Right lung (tissue), 5 donors: ENCODE results near the gene JMJD1C. TPM values are rescaled to one million over a fixed set of nuclear protein-coding genes. Genes with fewer than 3 reads are reported as not detected.
"Not testable (repeated sequence)": the region's sequence is repeated elsewhere in the genome, so short reads cannot be mapped to it uniquely, and the experiment has no call there.

ENCODE experiments used
- DNase-seq, 2 donors: peaks; one replicate each; pipeline ENCODE4 v3.0.0-alpha.2; 2013
- polyA plus RNA-seq, 5 donors: library from polyadenylated mRNA; unstranded; fragments of 120-200 nt; gene quantifications; one replicate each; pipeline versions ENCODE4 v1.2.1 to v1.2.3, GENCODE V29; 2013; ENCODE audit warnings: inconsistent platforms in 1 of 5, low replicate concordance in 1 of 5; ENCODE audit not compliant: insufficient read length in 5 of 5, insufficient read depth in 1 of 5

Gene JMJD1C
- polyA plus RNA-seq, 5 donors = 72.1 to 130 (median 102) TPM

- DNase-seq = no peak
Observed at GRCh38 chr10:63171255-63171855, 294.4 kb downstream of the JMJD1C start.

GRCh38 chr10:63169624-63170023 is 296.2 kb downstream of the JMJD1C start:
- no peak for DNase-seq

- no peak for DNase-seq
Observed at GRCh38 chr10:63168821-63169462, 296.8 kb downstream of the JMJD1C start.

GRCh38 chr10:63166742-63167258 is 299.0 kb downstream of the JMJD1C start:
- peak; percentile 52 to 66 for DNase-seq

GRCh38 chr10:63165249-63165648 is 300.5 kb downstream of the JMJD1C start:
- DNase-seq = no peak

- peak; percentile 43 to 47 for DNase-seq
Observed at GRCh38 chr10:63164166-63164623, 301.6 kb downstream of the JMJD1C start.

GRCh38 chr10:63161592-63161991 is 304.2 kb downstream of the JMJD1C start:
- no peak for DNase-seq

GRCh38 chr10:63157845-63158624 is 307.7 kb downstream of the JMJD1C start:
- DNase-seq = peak; percentile 54 to 65

GRCh38 chr10:63156236-63156635 is 309.5 kb downstream of the JMJD1C start:
- DNase-seq = no peak

GRCh38 chr10:63155388-63156020 is 310.3 kb downstream of the JMJD1C start:
- no peak for DNase-seq

- no peak for DNase-seq
Observed at GRCh38 chr10:63154546-63155387, 311.0 kb downstream of the JMJD1C start.

GRCh38 chr10:63153868-63154545 is 311.8 kb downstream of the JMJD1C start:
- DNase-seq = not testable (repeated sequence)

GRCh38 chr10:63150745-63151144 is 315.0 kb downstream of the JMJD1C start:
- no peak for DNase-seq

- DNase-seq = no peak
Observed at GRCh38 chr10:63146503-63146902, 319.3 kb downstream of the JMJD1C start.

- no peak for DNase-seq
Observed at GRCh38 chr10:63145782-63146181, 320.0 kb downstream of the JMJD1C start.

GRCh38 chr10:63143987-63144386 is 321.8 kb downstream of the JMJD1C start:
- no peak for DNase-seq

GRCh38 chr10:63142136-63142535 is 323.6 kb downstream of the JMJD1C start:
- DNase-seq = no peak

- no peak for DNase-seq
Observed at GRCh38 chr10:63140077-63140476, 325.7 kb downstream of the JMJD1C start.

- no peak for DNase-seq
Observed at GRCh38 chr10:63137306-63137705, 328.5 kb downstream of the JMJD1C start.

- DNase-seq = peak in 1 of 2 donors; percentile 45
Observed at GRCh38 chr10:63133821-63134557, 331.8 kb downstream of the JMJD1C start.
